ENCODE measurements around the gene SV2C. TPM values are rescaled to one million over a fixed set of nuclear protein-coding genes. Genes with fewer than 3 reads are reported as not detected.

SV2C gene
- total RNA-seq, 2 donors from 2014 or later = not detected

DNA sequence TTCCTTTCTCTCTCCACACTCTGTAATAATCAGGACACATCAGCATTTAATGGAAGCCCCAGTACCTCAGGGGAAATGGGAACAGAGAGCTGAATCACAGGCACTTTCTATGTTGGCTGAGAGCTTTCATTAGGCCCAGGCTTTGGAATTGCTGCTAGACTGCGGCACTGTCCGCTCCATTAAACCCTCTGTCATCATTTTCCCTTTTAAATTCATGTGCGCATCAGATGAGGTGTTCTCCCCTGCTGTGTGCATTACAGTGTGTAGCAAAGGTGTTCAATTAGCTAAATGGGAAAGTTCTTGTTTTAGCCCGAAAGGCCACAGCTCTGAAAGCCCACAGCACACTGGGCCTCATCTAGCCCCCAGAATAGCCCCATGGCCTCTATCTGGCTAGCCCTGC, 133.6 kb downstream of the SV2C start:
- no peaks in the 10 kb centered on the region for H3K36me3 Mint-ChIP-seq (ENCODE audit: low read depth)
- Histone ChIP-seq H3K27ac (ENCODE audit: low read depth, low read length) (no peak overlapping the region), H3K9ac (ENCODE audit: extremely low read depth, low read length, poor library complexity, severe bottlenecking) (no peak overlapping the region), H3K4me3 (ENCODE audit: low read length) (no peak overlapping the region), H3K4me1 (ENCODE audit: control insufficient read depth, insufficient read depth, low read length) (no peaks in the 10 kb centered on the region), H3K36me3 (ENCODE audit: control insufficient read depth, insufficient read depth, low read length) (no peaks in the 10 kb centered on the region), H3K27me3 (ENCODE audit: control insufficient read depth, insufficient read depth, low read length, poor library complexity, severe bottlenecking) (no peaks in the 10 kb centered on the region), H3K9me3 (ENCODE audit: control insufficient read depth, low read length) (no peaks in the 10 kb centered on the region)
- H3K9me3 Mint-ChIP-seq = no peaks in the 10 kb centered on the region
- TF ChIP-seq, protein P1, sequence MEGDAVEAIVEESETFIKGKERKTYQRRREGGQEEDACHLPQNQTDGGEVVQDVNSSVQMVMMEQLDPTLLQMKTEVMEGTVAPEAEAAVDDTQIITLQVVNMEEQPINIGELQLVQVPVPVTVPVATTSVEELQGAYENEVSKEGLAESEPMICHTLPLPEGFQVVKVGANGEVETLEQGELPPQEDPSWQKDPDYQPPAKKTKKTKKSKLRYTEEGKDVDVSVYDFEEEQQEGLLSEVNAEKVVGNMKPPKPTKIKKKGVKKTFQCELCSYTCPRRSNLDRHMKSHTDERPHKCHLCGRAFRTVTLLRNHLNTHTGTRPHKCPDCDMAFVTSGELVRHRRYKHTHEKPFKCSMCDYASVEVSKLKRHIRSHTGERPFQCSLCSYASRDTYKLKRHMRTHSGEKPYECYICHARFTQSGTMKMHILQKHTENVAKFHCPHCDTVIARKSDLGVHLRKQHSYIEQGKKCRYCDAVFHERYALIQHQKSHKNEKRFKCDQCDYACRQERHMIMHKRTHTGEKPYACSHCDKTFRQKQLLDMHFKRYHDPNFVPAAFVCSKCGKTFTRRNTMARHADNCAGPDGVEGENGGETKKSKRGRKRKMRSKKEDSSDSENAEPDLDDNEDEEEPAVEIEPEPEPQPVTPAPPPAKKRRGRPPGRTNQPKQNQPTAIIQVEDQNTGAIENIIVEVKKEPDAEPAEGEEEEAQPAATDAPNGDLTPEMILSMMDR (conservative IDR thresholded peaks at IDR 0.05) = no peak
- WGBS, 2 experiments (ENCODE audit: insufficient coverage in 1 of 2, insufficient read length in 1 of 2) = 75 to 97% methylated on average over 1 to 4 of the region's 4 CpGs
- H3K27me3 Mint-ChIP-seq (ENCODE audit: insufficient read depth) = no peaks in the 10 kb centered on the region
- no peaks in the 10 kb centered on the region for H3K4me1 Mint-ChIP-seq
- no peak overlapping the region for H3K27ac Mint-ChIP-seq
- no peak overlapping the region for H3K4me3 Mint-ChIP-seq
- no peak for DNase-seq

DNA sequence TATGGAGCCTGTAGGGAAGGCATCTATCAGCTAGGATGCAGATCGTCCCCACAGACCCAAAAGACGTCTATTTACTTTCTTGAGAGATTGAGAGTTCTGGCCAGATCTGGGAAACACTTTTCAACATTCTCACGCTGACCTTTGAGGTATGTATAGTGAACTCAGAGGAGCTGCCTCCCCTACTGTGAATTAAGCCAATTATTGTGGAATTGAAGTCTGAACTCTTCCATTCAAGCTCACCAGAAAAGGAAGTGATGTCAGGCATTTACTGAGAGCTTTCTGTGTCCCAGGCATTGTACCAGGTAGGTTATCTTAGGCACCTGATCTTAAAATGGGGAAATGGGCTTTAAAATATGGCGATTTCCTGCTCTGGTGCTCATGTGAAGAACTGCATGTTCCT, 136.5 kb downstream of the SV2C start:
- no peaks in the 10 kb centered on the region for H3K9me3 ChIP-seq (ENCODE audit: control insufficient read depth, low read length)
- no peaks in the 10 kb centered on the region for H3K36me3 Mint-ChIP-seq (ENCODE audit: low read depth)
- no peaks in the 10 kb centered on the region for H3K27me3 ChIP-seq (ENCODE audit: control insufficient read depth, insufficient read depth, low read length, poor library complexity, severe bottlenecking)
- H3K27me3 Mint-ChIP-seq (ENCODE audit: insufficient read depth) = no peaks in the 10 kb centered on the region
- peaks cover 11% of the 10 kb centered on the region for H3K4me1 Mint-ChIP-seq
- no peak overlapping the region for H3K4me3 Mint-ChIP-seq
- DNase-seq = no peak
- no peak overlapping the region for H3K27ac Mint-ChIP-seq
- no peak overlapping the region for H3K4me3 ChIP-seq (ENCODE audit: low read length)
- peaks cover 7% of the 10 kb centered on the region for H3K4me1 ChIP-seq (ENCODE audit: control insufficient read depth, insufficient read depth, low read length)
- no peaks in the 10 kb centered on the region for H3K9me3 Mint-ChIP-seq
- no peaks in the 10 kb centered on the region for H3K36me3 ChIP-seq (ENCODE audit: control insufficient read depth, insufficient read depth, low read length)
- TF ChIP-seq, protein P1 (conservative IDR thresholded peaks at IDR 0.05) = no peak
- H3K9ac ChIP-seq (ENCODE audit: extremely low read depth, low read length, poor library complexity, severe bottlenecking) = no peak overlapping the region
- WGBS, 2 experiments (ENCODE audit: insufficient coverage in 1 of 2, insufficient read length in 1 of 2) = 90 to 100% methylated on average over 3 to 4 of the region's 4 CpGs
- no peak overlapping the region for H3K27ac ChIP-seq (ENCODE audit: low read depth, low read length)

DNA sequence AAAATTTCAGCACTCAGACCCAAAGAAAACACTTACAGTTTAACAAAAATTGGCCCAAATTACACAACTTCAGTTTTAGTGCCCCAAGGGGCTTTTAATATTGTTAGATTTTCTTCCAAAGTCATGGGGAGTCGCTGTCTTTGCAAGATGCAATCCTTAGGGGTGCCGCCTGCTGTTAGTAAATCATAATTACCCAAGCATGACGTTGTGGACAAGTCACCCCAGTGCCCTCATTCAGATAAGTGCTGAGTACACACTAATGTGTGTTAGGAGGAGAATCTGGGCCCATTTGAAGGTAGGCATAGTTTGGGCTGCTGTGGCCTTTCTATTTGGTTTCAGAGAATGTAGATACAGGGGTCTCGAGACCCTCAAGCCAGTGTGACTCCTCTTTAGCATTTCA, 138.1 kb downstream of the SV2C start:
- WGBS, 2 experiments (ENCODE audit: insufficient coverage in 1 of 2, insufficient read length in 1 of 2) = 92% methylated on average over 4 of the region's 4 CpGs; no CpG with 5 or more reads in 1 of the 2 experiments

More for the DNA sequence above, 138.1 kb downstream of the SV2C start:
- H3K4me3 Mint-ChIP-seq = no peak overlapping the region
- TF ChIP-seq, protein P1 (conservative IDR thresholded peaks at IDR 0.05) = no peak
- no peak overlapping the region for H3K9ac ChIP-seq (ENCODE audit: extremely low read depth, low read length, poor library complexity, severe bottlenecking)
- no peak overlapping the region for H3K27ac Mint-ChIP-seq
- H3K9me3 ChIP-seq (ENCODE audit: control insufficient read depth, low read length) = no peaks in the 10 kb centered on the region
- H3K4me1 Mint-ChIP-seq = peaks cover 11% of the 10 kb centered on the region
- no peak for DNase-seq
- no peaks in the 10 kb centered on the region for H3K36me3 Mint-ChIP-seq (ENCODE audit: low read depth)
- peaks cover 7% of the 10 kb centered on the region for H3K4me1 ChIP-seq (ENCODE audit: control insufficient read depth, insufficient read depth, low read length)
- H3K36me3 ChIP-seq (ENCODE audit: control insufficient read depth, insufficient read depth, low read length) = no peaks in the 10 kb centered on the region
- H3K9me3 Mint-ChIP-seq = no peaks in the 10 kb centered on the region
- H3K4me3 ChIP-seq (ENCODE audit: low read length) = no peak overlapping the region
- H3K27me3 ChIP-seq (ENCODE audit: control insufficient read depth, insufficient read depth, low read length, poor library complexity, severe bottlenecking) = peaks cover 12% of the 10 kb centered on the region
- H3K27ac ChIP-seq (ENCODE audit: low read depth, low read length) = no peak overlapping the region
- H3K27me3 Mint-ChIP-seq (ENCODE audit: insufficient read depth) = no peaks in the 10 kb centered on the region

Data from endodermal cell (in vitro differentiated cells).